NCI-H1417 treated with DMSO at 0.1 percent for 48 hours (cell line): ENCODE measurements around the gene MIPEP.
"Not testable (repeated sequence)": the region's sequence is repeated elsewhere in the genome, so short reads cannot be mapped to it uniquely, and the experiment has no call there.

Source experiments
- DNase-seq: peaks from one replicate; lab custom pipeline; 2025; lab: John Stamatoyannopoulos, UW

The MIPEP gene

GRCh38 chr13:23888658-23889614, at the start of gene MIPEP:
Gene MIPEP, minus strand, starts transcription at chr13:23889400. Its CDS starts 80 bp downstream, at chr13:23889320.
- peak; percentile 46 for DNase-seq

DNA sequence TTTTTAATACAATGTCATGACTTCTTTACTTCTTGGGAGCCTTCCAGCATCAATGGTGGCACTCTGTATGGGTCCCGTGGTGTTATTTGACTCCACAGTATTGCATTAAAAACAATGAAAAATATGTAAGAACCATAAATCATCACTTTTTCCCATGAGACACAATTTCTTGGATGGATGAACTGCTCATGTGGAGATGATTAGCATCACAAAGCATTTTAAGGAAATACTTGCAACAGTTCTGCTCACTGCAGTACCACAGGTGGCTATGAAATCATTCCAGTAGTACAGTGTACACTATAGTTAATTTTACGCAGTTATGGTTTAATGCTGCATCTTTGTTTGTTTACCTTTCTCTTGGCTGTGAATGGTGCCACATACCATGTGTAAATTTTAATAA, 45.3 kb upstream of the MIPEP start:
- DNase-seq = no peak

GRCh38 chr13:23928985-23929384, 39.8 kb upstream of the MIPEP start:
- DNase-seq = no peak

DNA sequence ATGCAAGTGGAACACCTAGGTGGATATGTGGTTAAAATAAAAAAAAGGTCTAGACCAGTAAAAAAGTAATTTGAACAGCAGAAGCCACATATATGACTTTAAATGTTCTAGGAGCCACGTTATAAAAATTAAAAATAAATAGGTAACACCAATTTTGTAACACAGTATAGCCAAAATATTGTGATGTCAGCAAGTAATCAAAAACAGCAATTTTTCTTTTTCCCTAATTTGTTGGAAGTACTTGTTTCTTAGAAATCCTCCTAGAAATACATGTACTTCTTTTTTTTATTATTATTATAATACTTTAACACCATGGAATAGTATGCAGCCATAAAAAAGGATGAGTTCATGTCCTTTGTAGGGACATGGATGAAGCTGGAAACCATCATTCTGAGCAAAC, 33.8 kb upstream of the MIPEP start:
- no peak for DNase-seq

DNA sequence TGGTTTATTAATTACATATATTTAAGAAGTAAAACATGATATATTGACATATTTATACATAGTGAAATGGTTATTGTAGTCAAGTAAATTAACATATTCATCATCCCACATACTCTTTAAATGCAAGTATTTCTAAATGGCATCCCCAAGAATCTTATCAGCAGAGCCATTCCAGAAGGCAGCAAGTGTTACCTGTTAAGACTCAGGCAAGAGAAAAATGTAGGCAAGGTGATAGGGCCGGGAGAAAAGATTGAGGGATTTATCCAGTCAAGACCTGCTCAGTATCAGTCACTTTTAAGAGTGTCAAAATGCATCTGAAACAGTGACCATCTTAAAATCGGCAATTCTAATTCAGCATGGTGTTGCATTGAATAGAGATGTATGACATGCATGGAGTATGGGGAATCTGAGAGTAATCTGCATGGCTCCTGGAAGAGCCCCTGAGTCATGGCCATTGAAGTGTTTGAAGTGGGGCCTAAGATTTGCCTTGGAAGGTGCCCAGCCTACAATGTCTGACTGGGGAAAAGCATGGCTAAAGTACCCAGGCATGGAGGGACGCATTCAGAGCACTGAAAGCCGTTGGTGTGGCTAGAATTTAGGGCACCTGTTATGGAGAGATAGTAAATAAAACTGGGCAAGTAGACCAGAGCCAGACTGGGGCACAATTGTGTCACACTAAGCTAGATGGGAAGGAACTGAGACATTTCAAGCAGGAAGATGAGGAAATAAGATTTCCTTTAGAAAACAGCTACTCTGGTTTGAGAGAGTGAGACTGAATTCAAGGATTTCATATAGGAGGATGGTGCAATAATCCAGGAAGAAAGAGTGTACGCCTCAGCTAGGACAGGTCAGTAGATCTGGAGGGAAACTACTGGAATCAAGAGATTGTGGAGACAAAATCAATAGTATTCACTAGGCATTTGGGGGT, 33.1 kb upstream of the MIPEP start:
- no peak for DNase-seq

GRCh38 chr13:23921451-23921888, 32.3 kb upstream of the MIPEP start:
- DNase-seq = peak; percentile 2

- no peak for DNase-seq
Measured at GRCh38 chr13:23919006-23919405, 29.8 kb upstream of the MIPEP start.

- no peak for DNase-seq
Measured at GRCh38 chr13:23918208-23918607, 29.0 kb upstream of the MIPEP start.

- no peak for DNase-seq
Measured at GRCh38 chr13:23915308-23915707, 26.1 kb upstream of the MIPEP start.

GRCh38 chr13:23912469-23912868, 23.3 kb upstream of the MIPEP start:
- no peak for DNase-seq

- no peak for DNase-seq
Measured at GRCh38 chr13:23909606-23910005, 20.4 kb upstream of the MIPEP start.

GRCh38 chr13:23905766-23906165, 16.6 kb upstream of the MIPEP start:
- DNase-seq = no peak

- DNase-seq = no peak
Measured at GRCh38 chr13:23903906-23904280, 14.7 kb upstream of the MIPEP start.

DNA sequence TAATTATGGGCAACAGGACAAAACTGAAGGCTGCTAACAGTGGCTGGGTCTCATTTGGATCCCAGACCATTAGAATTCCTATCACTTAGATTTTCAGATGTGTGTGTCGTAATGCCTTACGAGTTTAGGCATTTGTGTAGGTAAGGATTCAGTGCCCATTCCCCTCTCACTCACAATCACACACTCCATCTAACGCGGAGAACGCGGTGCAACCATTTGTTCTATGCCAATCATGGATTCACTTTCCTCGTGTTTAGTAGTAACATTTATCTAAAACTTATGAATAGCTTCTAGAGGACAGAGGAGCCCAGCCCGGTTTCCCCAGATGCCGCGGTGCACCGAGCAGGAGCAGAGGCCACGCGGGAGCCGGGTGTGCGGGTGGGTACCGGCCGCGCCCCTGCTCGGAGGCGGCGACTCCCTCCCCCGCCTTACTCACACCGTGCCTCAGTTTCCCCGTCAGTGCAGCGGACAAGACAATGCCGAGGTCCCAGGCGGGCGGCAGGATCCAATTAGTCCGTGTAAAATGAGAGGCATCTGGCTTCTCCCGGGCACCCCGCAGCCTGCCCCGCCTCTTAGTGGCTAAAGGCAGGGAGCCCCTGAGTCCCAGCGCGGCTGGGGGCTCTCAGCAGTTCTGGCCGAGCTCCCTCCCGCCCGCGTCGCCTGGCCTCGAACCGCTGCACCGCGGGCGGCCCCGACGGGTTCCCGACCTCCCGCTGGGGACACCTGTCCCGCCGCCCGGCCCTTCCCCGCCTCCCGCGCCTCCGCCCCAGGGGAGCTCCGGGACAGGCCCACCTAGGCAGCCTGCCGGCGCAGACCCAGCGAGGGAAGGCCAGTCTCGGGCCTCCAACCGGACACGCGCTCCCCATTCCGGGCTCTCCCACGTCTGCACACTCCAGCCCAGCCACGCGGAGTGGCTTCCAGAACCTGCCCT, 14.0 kb upstream of the MIPEP start:
- DNase-seq = no peak

DNA sequence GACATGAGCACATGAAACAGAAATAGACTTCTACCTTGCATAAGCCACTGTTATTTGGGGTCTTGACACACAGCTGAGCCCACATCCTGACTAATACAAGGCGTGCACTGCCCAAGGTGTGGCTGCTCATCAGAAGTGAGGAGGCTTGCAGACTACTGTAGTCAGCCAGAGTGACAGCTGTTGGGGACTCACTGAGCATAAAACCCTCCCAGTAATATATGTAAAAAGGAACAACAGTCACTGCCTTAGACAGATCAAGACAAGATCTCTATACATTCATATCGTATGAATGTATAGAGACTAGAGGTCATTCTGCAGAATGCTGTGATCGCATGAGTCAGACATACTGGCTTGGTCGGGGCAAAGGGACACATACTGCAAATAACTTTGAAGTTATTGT, 12.2 kb upstream of the MIPEP start:
- no peak for DNase-seq

- DNase-seq = no peak
Measured at GRCh38 chr13:23899555-23899954, 10.4 kb upstream of the MIPEP start.

GRCh38 chr13:23898101-23898500, 8.9 kb upstream of the MIPEP start:
- DNase-seq = no peak

DNA sequence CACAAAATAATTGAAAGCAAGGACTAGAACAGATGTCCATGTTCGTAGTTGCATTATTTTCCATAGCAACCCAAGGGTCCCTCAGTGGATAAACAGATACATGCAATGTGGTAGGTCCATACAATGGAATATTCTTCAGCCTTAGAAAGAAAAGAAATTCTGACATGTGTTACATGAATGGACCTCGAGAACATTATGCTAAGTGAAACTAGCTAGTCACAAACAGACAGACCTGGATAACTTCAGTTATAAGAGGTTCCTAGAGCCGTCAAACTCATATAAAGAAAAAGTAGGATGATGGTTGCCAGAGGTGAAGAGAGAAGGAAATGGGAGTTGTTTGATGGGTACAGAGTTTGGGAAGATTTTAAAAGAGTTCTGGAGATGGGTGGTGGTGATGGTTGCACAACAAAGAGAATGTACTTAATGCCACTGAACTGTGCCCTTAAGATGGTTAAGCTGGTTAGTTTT, 8.3 kb upstream of the MIPEP start, which contains the start of gene C1QTNF9B:
Gene C1QTNF9B (minus strand): TSS at position 51 of the 468 bp plus-strand sequence.
- DNase-seq = not testable (repeated sequence)

DNA sequence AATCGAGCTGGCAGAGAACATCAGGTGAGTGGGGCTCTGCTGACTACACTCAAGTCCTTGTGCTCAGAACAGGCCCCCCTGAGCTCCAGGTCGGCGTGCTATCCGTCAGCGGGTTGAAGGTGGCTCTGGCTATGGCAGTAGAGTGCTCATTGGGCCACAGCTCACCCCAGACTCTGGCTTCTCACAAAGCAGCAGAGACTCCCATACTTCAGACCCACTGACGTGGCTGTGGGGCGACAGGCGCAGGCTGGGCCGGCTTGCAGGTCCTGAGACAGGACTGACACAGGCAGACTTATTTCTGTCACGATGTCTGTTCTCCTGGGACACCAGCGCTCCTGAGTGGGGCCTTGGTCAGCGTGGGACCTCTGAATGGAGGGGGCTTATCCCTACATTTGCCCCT, 5.5 kb upstream of the MIPEP start:
- DNase-seq = not testable (repeated sequence)

DNA sequence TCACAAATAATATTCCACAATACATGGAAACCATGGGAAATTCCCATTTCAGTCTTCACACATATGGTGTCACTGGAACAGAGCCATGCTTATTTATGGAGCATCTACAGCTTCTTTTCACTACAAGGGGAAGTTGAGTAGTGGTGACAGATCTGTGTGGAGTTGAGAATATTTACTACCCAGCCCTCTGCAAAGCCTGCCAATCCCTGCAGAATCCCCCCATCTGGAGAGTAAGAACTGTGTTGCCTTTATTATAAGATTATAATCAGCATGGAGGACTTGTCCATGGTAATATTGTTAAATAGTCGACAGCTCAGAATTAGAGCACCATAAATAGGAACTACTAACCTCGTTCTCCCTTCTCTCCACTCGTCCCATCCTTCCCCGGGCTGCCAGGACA, 4.6 kb upstream of the MIPEP start:
- DNase-seq = not testable (repeated sequence)
